Fibroblast of lung (primary cell): ENCODE measurements around the gene PTGIS. TPM values are rescaled to one million over a fixed set of nuclear protein-coding genes. Genes with fewer than 3 reads are reported as not detected.

ENCODE experiments used
- DNase-seq, 2 donors: peaks; one replicate each; pipeline versions ENCODE4 v3.0.0 to v3.0.0-alpha.2; 2010; ENCODE audit warnings: low read depth in 2 of 2
- H2AFZ ChIP-seq: 2 replicates; pipeline ENCODE4 v1.5.1; 2012; ENCODE audit warnings: low read length, control low read depth, inconsistent platforms
- H3K27ac ChIP-seq: 2 replicates; pipeline ENCODE4 v1.5.1; 2011; ENCODE audit warnings: low read length, control low read depth; ENCODE audit not compliant: insufficient read depth
- H3K27me3 ChIP-seq: 2 replicates; pipeline ENCODE4 v1.5.1; 2011; ENCODE audit warnings: mild to moderate bottlenecking, low read length; ENCODE audit not compliant: control insufficient read depth, insufficient read depth
- H3K36me3 ChIP-seq: 2 replicates; pipeline ENCODE4 v1.5.1; 2011; ENCODE audit warnings: low read length; ENCODE audit not compliant: control insufficient read depth, insufficient read depth
- H3K4me1 ChIP-seq: 2 replicates; pipeline ENCODE4 v1.5.1; 2011; ENCODE audit warnings: low read length; ENCODE audit not compliant: control insufficient read depth, insufficient read depth; ENCODE audit errors: extremely low read depth
- H3K4me2 ChIP-seq: 2 replicates; pipeline ENCODE4 v1.5.1; 2011; ENCODE audit warnings: low read length, control low read depth; ENCODE audit not compliant: insufficient read depth; ENCODE audit errors: extremely low read depth
- H3K4me3 ChIP-seq, 4 experiments: fragments of 200-600 bp in 1 of 4; sonication (generic) in 1 of 4; replicated peaks in 1 of 4; 2 replicates each; pipeline ENCODE4 v1.5.1; 2011 to 2016; ENCODE audit warnings: low read length in 4 of 4, low read depth in 3 of 4, mild to moderate bottlenecking in 3 of 4, control low read depth in 2 of 4, inconsistent platforms in 1 of 4, mixed read lengths in 1 of 4; ENCODE audit not compliant: insufficient read depth in 1 of 4; ENCODE audit errors: control extremely low read depth in 1 of 4
- H3K79me2 ChIP-seq: 2 replicates; pipeline ENCODE4 v1.5.1; 2012; ENCODE audit warnings: mild to moderate bottlenecking, low read length, inconsistent platforms; ENCODE audit not compliant: control insufficient read depth, insufficient read depth
- H3K9ac ChIP-seq: 2 replicates; pipeline ENCODE4 v1.5.1; 2011; ENCODE audit warnings: mild to moderate bottlenecking, low read length, control low read depth; ENCODE audit not compliant: insufficient read depth
- H3K9me3 ChIP-seq: 2 replicates; pipeline ENCODE4 v1.5.1; 2012; ENCODE audit warnings: low read depth, low read length; ENCODE audit not compliant: control insufficient read depth, insufficient read depth
- H4K20me1 ChIP-seq: 2 replicates; pipeline ENCODE4 v1.5.1; 2011; ENCODE audit warnings: low read length; ENCODE audit not compliant: control insufficient read depth, insufficient read depth; ENCODE audit errors: extremely low read depth
- CTCF ChIP-seq, 2 donors: IDR thresholded peaks in 1 of 2; conservative IDR thresholded peaks in 1 of 2; 1 replicate in 1 of 2; 2 replicates in 1 of 2; pipeline ENCODE4 v1.5.1; 2011 to 2012; ENCODE audit warnings: low read length in 2 of 2, control low read depth in 1 of 2, inconsistent platforms in 1 of 2, low read depth in 1 of 2, mild to moderate bottlenecking in 1 of 2
- EZH2 ChIP-seq: IDR thresholded peaks from 2 replicates; pipeline ENCODE4 v1.5.1; 2012; ENCODE audit warnings: low read length, control low read depth, mild to moderate bottlenecking; ENCODE audit errors: missing control alignments
- polyA plus RNA-seq, 2 donors: library from polyadenylated mRNA; depleted of rRNA in 1 of 2; stranded (reverse) in 1 of 2; unstranded in 1 of 2; fragments of >200 nt; gene quantifications; 2 replicates each; pipeline ENCODE4 v1.2.1, GENCODE V29; 2011 to 2012; ENCODE audit warnings: missing spikeins in 1 of 2
- total RNA-seq: library from RNA; depleted of rRNA; stranded (reverse); fragments of >200 nt; gene quantifications from 2 replicates; pipeline ENCODE4 v1.2.1, GENCODE V29; 2014

Gene PTGIS
- total and polyA plus RNA-seq, 2 donors (not counting 1 experiment from before 2014, with no cell fraction given) = 6.8 to 41.5 TPM

- no peak for DNase-seq
- no peak overlapping the region for H2AFZ ChIP-seq
- H3K4me2 ChIP-seq = no peak overlapping the region
- no peak overlapping the region for H3K4me3 ChIP-seq
- no peaks in the 10 kb centered on the region for H3K4me1 ChIP-seq
- no peaks in the 10 kb centered on the region for H3K36me3 ChIP-seq
- H3K27me3 ChIP-seq = peaks cover 29% of the 10 kb centered on the region
- H3K27ac ChIP-seq = no peak overlapping the region
- no peaks in the 10 kb centered on the region for H3K79me2 ChIP-seq
- H3K9me3 ChIP-seq = no peaks in the 10 kb centered on the region
- H4K20me1 ChIP-seq = no peaks in the 10 kb centered on the region
- H3K9ac ChIP-seq = no peak overlapping the region
- TF ChIP-seq CTCF (conservative IDR thresholded peaks at IDR 0.05 in 1 of 2, IDR thresholded peaks at IDR 0.05 in 1 of 2; ENCODE audit: low read depth in 1 of 2, low read length in 2 of 2) = no peak
- no peak for TF ChIP-seq EZH2
Measured at GRCh38 chr20:49571553-49571835, 3.6 kb upstream of the PTGIS start.

DNA sequence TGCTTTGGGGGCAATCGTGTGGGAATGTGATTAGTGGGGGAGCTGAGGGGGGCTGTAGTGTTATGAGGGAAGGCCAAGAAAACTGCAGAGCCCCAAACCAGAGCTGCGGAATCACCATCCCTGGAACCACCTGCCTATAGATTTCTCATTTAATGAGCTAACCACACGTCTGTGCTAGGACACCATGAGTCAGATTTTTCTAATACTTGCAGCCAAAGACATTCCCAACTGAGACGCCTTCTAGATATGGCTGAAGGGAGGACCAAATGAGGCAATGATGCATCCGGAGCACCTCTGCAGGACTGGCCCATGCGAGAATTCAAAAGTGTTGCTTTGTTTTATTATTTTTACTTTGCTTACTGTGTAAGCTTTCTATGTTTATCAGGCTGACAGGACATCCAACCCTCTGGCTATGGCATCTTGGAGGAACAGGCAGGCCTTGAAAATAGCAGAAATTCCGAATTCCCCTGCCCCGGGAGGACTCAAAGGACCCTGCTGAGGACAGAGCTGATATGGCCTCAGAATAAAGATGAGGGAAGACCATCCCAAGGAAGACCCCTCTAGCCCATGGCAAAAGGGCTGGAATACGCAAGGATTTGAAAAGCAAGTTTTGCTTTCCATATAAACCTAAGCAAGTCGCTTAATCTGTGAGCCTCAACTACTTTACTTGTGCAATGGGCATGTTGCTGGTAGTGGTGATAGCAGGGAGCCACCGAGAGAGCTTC lies 3.1 kb upstream of the PTGIS start:
- H2AFZ ChIP-seq = no peak overlapping the region
- no peak overlapping the region for H3K27ac ChIP-seq
- H3K4me2 ChIP-seq = no peak overlapping the region
- TF ChIP-seq CTCF (conservative IDR thresholded peaks at IDR 0.05 in 1 of 2, IDR thresholded peaks at IDR 0.05 in 1 of 2; ENCODE audit: low read depth in 1 of 2, low read length in 2 of 2) (no peak), EZH2 (no peak)
- H3K9ac ChIP-seq = no peak overlapping the region
- H3K27me3 ChIP-seq = peaks cover 29% of the 10 kb centered on the region
- H3K9me3 ChIP-seq = no peaks in the 10 kb centered on the region
- peak in 1 of 2 donors; percentile 87 for DNase-seq
- H3K36me3 ChIP-seq = no peaks in the 10 kb centered on the region
- no peaks in the 10 kb centered on the region for H3K79me2 ChIP-seq
- H3K4me3 ChIP-seq = no peak overlapping the region
- no peaks in the 10 kb centered on the region for H4K20me1 ChIP-seq
- H3K4me1 ChIP-seq = no peaks in the 10 kb centered on the region

DNA sequence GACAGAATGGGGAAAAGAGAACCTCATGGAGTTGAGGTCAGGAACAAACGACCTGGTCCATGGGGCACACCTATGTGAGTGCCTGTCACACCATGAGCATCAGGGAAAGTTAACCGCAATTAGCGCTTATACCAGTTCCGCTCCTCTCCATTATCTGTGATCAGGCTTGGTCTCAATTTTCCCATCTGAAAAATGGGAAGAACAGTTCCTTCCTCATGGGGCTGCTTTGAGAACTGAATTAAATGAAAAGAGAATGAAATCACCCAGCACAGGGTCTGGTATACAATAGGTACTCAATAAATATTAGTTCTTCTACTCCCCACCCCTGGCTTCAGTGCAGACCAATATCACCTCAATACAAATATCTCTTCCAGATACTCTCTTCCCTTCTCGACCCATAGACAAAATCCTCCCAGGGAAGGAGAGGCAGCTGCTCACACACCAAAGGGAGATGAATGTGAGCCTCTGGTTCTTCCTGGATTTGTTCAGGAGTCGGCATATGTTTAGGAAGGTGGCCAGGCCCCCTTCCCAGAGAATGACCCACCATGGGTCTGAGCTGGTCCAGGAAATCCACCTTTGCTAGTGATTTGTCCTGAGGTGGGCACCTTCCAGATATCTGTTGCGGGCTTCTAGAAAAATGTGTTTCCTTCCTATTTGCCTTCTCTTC lies 2.4 kb upstream of the PTGIS start:
- H2AFZ ChIP-seq = no peak overlapping the region
- no peaks in the 10 kb centered on the region for H3K9me3 ChIP-seq
- H3K27ac ChIP-seq = no peak overlapping the region
- no peaks in the 10 kb centered on the region for H3K36me3 ChIP-seq
- H3K9ac ChIP-seq = no peak overlapping the region
- no peak overlapping the region for H3K4me3 ChIP-seq
- H4K20me1 ChIP-seq = no peaks in the 10 kb centered on the region
- no peak overlapping the region for H3K4me2 ChIP-seq
- no peaks in the 10 kb centered on the region for H3K4me1 ChIP-seq
- H3K27me3 ChIP-seq = peaks cover 29% of the 10 kb centered on the region
- TF ChIP-seq CTCF (conservative IDR thresholded peaks at IDR 0.05 in 1 of 2, IDR thresholded peaks at IDR 0.05 in 1 of 2; ENCODE audit: low read depth in 1 of 2, low read length in 2 of 2) (no peak), EZH2 (no peak)
- H3K79me2 ChIP-seq = no peaks in the 10 kb centered on the region
- DNase-seq = no peak
